Measurements from ENCODE around the gene KDM2A.

KDM2A gene

GRCh38 chr11:67303835-67304411, 184.9 kb downstream of the KDM2A start:
- no peak for DNase-seq (ENCODE audit: insufficient read length)
- no peak for FAIRE-seq
- TF ChIP-seq POLR2A (IDR thresholded peaks at IDR 0.05; ENCODE audit: low read depth, low read length) = no peak
- no peak for TF ChIP-seq POLR2AphosphoS5 (IDR thresholded peaks at IDR 0.05; ENCODE audit: low read depth, low read length)
- no peak for TF ChIP-seq TAF1 (IDR thresholded peaks at IDR 0.05; ENCODE audit: borderline replicate concordance, low read depth, low read length)

DNA sequence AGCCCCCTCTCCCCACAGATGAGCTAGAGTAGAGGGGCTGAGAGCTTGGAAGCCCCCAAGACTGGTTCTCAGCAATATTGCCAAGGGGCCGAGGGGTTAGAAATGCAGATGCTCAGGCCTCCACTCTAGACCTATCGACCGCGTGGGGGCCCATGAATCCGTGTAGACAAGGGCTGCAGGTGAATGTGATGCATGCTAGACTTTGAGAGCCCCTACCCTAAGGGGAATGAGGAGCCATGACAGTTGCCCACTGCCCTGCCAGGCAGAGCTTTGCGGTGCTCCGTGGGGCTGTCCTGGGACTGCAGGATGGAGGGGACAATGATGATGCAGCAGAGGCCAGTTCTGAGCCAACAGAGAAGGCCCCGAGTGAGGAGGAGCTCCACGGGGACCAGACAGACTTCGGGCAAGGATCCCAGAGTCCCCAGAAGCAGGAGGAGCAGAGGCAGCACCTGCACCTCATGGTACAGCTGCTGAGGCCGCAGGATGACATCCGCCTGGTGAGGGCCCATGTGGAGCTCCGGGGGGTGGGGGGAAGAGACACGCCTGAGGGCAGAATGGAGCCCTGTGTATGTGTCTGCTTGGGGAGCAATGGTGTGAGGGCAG, 185.5 kb downstream of the KDM2A start:
- no peak for FAIRE-seq
- DNase-seq (ENCODE audit: insufficient read length) = no peak
- TF ChIP-seq POLR2A (IDR thresholded peaks at IDR 0.05; ENCODE audit: low read depth, low read length) (no peak), TAF1 (IDR thresholded peaks at IDR 0.05; ENCODE audit: borderline replicate concordance, low read depth, low read length) (no peak), POLR2AphosphoS5 (IDR thresholded peaks at IDR 0.05; ENCODE audit: low read depth, low read length) (no peak)

DNA sequence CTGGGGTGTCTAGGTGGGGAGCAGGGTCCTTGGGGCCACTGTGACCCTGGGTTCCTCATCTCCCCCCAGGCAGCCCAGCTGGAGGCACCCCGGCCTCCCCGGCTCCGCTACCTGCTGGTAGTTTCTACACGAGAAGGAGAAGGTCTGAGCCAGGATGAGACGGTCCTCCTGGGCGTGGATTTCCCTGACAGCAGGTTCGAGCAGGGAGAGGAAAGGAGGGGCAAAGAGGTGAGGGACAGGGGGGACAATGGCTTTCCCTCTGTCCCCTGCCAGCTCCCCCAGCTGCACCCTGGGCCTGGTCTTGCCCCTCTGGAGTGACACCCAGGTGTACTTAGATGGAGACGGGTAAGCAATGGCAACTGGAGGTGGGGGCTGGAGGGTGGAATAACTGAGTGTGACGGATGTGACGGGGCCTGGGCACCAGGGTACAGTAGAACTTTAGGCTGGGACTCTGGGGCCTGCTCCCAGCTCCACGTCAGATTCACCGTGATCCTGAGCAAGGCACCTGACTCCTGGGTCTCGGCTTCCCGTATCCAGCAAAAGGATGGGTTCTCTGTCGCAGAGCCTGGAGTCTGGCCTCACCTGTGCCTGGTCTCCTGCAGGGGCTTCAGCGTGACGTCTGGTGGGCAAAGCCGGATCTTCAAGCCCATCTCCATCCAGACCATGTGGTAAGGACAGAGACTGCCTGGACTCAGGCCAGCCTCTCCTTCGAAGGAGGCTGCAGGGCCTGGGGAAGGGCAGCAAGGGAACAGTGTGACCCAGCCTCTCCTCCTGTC, 187.9 kb downstream of the KDM2A start:
- TF ChIP-seq TAF1 (IDR thresholded peaks at IDR 0.05; ENCODE audit: borderline replicate concordance, low read depth, low read length) (no peak), POLR2A (IDR thresholded peaks at IDR 0.05; ENCODE audit: low read depth, low read length) (no peak), POLR2AphosphoS5 (IDR thresholded peaks at IDR 0.05; ENCODE audit: low read depth, low read length) (no peak)
- no peak for FAIRE-seq

GRCh38 chr11:67307545-67308001, 188.5 kb downstream of the KDM2A start:
- no peak for DNase-seq (ENCODE audit: insufficient read length)
- no peak for TF ChIP-seq POLR2A (IDR thresholded peaks at IDR 0.05; ENCODE audit: low read depth, low read length)
- TF ChIP-seq TAF1 (IDR thresholded peaks at IDR 0.05; ENCODE audit: borderline replicate concordance, low read depth, low read length) = no peak
- no peak for TF ChIP-seq POLR2AphosphoS5 (IDR thresholded peaks at IDR 0.05; ENCODE audit: low read depth, low read length)
- no peak for FAIRE-seq

More for the DNA sequence above, 187.9 kb downstream of the KDM2A start:
- DNase-seq (ENCODE audit: insufficient read length) = no peak
